Esophagus (tissue), 2 donors: ENCODE results near the gene GPRIN3. TPM values are rescaled to one million over a fixed set of nuclear protein-coding genes. Genes with fewer than 3 reads are reported as not detected.
"Not testable (repeated sequence)": the region's sequence is repeated elsewhere in the genome, so short reads cannot be mapped to it uniquely, and the experiment has no call there.

ENCODE experiments used
- H3K27ac ChIP-seq, 2 donors: one replicate each; pipeline ENCODE4 v1.5.1; 2013; ENCODE audit warnings: low read depth in 2 of 2, mild to moderate bottlenecking in 2 of 2, inconsistent platforms in 1 of 2, low read length in 1 of 2, moderate library complexity in 1 of 2
- H3K27me3 ChIP-seq, 2 donors: one replicate each; pipeline ENCODE4 v1.6.1; 2013; ENCODE audit warnings: low read length in 2 of 2, control low read depth in 1 of 2, mild to moderate bottlenecking in 1 of 2; ENCODE audit not compliant: insufficient read depth in 2 of 2, control insufficient read depth in 1 of 2
- H3K36me3 ChIP-seq, 2 donors: one replicate each; pipeline ENCODE4 v1.6.1; 2013; ENCODE audit warnings: low read length in 1 of 2; ENCODE audit not compliant: control insufficient read depth in 2 of 2, insufficient read depth in 2 of 2
- H3K4me1 ChIP-seq, 2 donors: one replicate each; pipeline ENCODE4 v1.6.1; 2013; ENCODE audit warnings: low read length in 1 of 2; ENCODE audit not compliant: control insufficient read depth in 2 of 2, insufficient read depth in 2 of 2
- H3K4me3 ChIP-seq, 2 donors: one replicate each; pipeline ENCODE4 v1.5.1; 2013; ENCODE audit warnings: low read length in 2 of 2, mild to moderate bottlenecking in 2 of 2, low read depth in 1 of 2, moderate library complexity in 1 of 2
- H3K9me3 ChIP-seq, 2 donors: one replicate each; pipeline ENCODE4 v1.6.1; 2013; ENCODE audit warnings: mild to moderate bottlenecking in 2 of 2, low read depth in 1 of 2, low read length in 1 of 2, moderate library complexity in 1 of 2; ENCODE audit not compliant: control insufficient read depth in 2 of 2, insufficient read depth in 1 of 2
- WGBS, 2 donors: extraction: QIAGEN DNeasy Blood & Tissue Kit; methylation state at CpG; one replicate each; pipeline ENCODE4 v1.1.7; 2013; 5-methylcytosine and 5-hydroxymethylcytosine counted together
- polyA plus RNA-seq, 2 donors: library from polyadenylated mRNA; stranded (reverse); fragments of 200-250 nt; gene quantifications; one replicate each; pipeline ENCODE4 v1.2.3, GENCODE V29; 2013
- donor health status: healthy with polysubstance abuse.
- donor health status: Bipolar disorder and iron deficiency.

GPRIN3 gene
- polyA plus RNA-seq, 2 donors = 0.20 to 0.24 TPM

- not testable (repeated sequence) for H3K36me3 ChIP-seq, H3K4me1 ChIP-seq, H3K4me3 ChIP-seq, H3K9me3 ChIP-seq, H3K27ac ChIP-seq, H3K27me3 ChIP-seq
- 83 to 86% methylated on average over 4 of the region's 4 CpGs for WGBS, 2 donors
These were observed 53.3 kb downstream of the GPRIN3 start for GRCh38 chr4:89254347-89254746.

GRCh38 chr4:89253935-89254334, 53.7 kb downstream of the GPRIN3 start:
- WGBS, 2 donors = 91 to 96% methylated on average over 1 of the region's 1 CpG
- H3K27ac ChIP-seq = no peak overlapping the region

GRCh38 chr4:89253311-89253710, 54.3 kb downstream of the GPRIN3 start:
- H3K36me3 ChIP-seq = no peaks in the 10 kb centered on the region
- H3K27ac ChIP-seq = no peak overlapping the region

More at GRCh38 chr4:89253935-89254334, 53.7 kb downstream of the GPRIN3 start:
- Histone ChIP-seq H3K36me3 (no peaks in the 10 kb centered on the region), H3K27me3 (no peaks in the 10 kb centered on the region), H3K4me3 (no peak overlapping the region), H3K9me3 (no peaks in the 10 kb centered on the region), H3K4me1 (no peaks in the 10 kb centered on the region)

GRCh38 chr4:89251396-89251795, 56.2 kb downstream of the GPRIN3 start:
- Histone ChIP-seq H3K9me3 (no peaks in the 10 kb centered on the region), H3K27me3 (no peaks in the 10 kb centered on the region), H3K27ac (no peak overlapping the region), H3K4me1 (no peaks in the 10 kb centered on the region), H3K4me3 (no peak overlapping the region), H3K36me3 (no peaks in the 10 kb centered on the region)

More at GRCh38 chr4:89253311-89253710, 54.3 kb downstream of the GPRIN3 start:
- WGBS, 2 donors = 68 to 90% methylated on average over 4 of the region's 4 CpGs
- Histone ChIP-seq H3K4me3 (no peak overlapping the region), H3K4me1 (no peaks in the 10 kb centered on the region), H3K27me3 (no peaks in the 10 kb centered on the region), H3K9me3 (no peaks in the 10 kb centered on the region)

- no peaks in the 10 kb centered on the region for H3K9me3 ChIP-seq
- H3K27me3 ChIP-seq = no peaks in the 10 kb centered on the region
- no peak overlapping the region for H3K27ac ChIP-seq
- H3K4me3 ChIP-seq = no peak overlapping the region
- WGBS, 2 donors = 84 to 93% methylated on average over 13 of the region's 13 CpGs
- no peaks in the 10 kb centered on the region for H3K36me3 ChIP-seq
- H3K4me1 ChIP-seq = no peaks in the 10 kb centered on the region
These were observed 57.8 kb downstream of the GPRIN3 start for GRCh38 chr4:89249716-89250361.

- Histone ChIP-seq H3K9me3 (no peaks in the 10 kb centered on the region), H3K4me1 (no peaks in the 10 kb centered on the region), H3K4me3 (no peak overlapping the region), H3K27me3 (no peaks in the 10 kb centered on the region), H3K27ac (no peak overlapping the region), H3K36me3 (no peaks in the 10 kb centered on the region)
- WGBS, 2 donors = 78 to 90% methylated on average over 2 of the region's 2 CpGs
These were observed 58.3 kb downstream of the GPRIN3 start for GRCh38 chr4:89249313-89249712.

GRCh38 chr4:89248879-89249281, 58.7 kb downstream of the GPRIN3 start:
- H3K27ac ChIP-seq = no peak overlapping the region
- H3K27me3 ChIP-seq = no peaks in the 10 kb centered on the region
- no peaks in the 10 kb centered on the region for H3K9me3 ChIP-seq
- 68 to 91% methylated on average over 11 of the region's 11 CpGs for WGBS, 2 donors
- no peaks in the 10 kb centered on the region for H3K4me1 ChIP-seq
- H3K4me3 ChIP-seq = no peak overlapping the region
- no peaks in the 10 kb centered on the region for H3K36me3 ChIP-seq

GRCh38 chr4:89247951-89248350, 59.6 kb downstream of the GPRIN3 start:
- Histone ChIP-seq H3K9me3 (no peaks in the 10 kb centered on the region), H3K27me3 (no peaks in the 10 kb centered on the region), H3K4me1 (no peaks in the 10 kb centered on the region), H3K36me3 (no peaks in the 10 kb centered on the region), H3K4me3 (no peak overlapping the region), H3K27ac (no peak overlapping the region)
- WGBS, 2 donors = 70 to 94% methylated on average over 13 of the region's 13 CpGs

GRCh38 chr4:89245459-89245858, 62.1 kb downstream of the GPRIN3 start:
- H3K27ac ChIP-seq = no peak overlapping the region
- H3K4me1 ChIP-seq = no peaks in the 10 kb centered on the region
- no peaks in the 10 kb centered on the region for H3K36me3 ChIP-seq
- H3K9me3 ChIP-seq = no peaks in the 10 kb centered on the region
- no peak overlapping the region for H3K4me3 ChIP-seq
- no peaks in the 10 kb centered on the region for H3K27me3 ChIP-seq
- 74 to 80% methylated on average over 2 of the region's 2 CpGs for WGBS, 2 donors

- Histone ChIP-seq H3K4me1 (no peaks in the 10 kb centered on the region), H3K27ac (no peak overlapping the region), H3K36me3 (no peaks in the 10 kb centered on the region), H3K9me3 (no peaks in the 10 kb centered on the region), H3K27me3 (no peaks in the 10 kb centered on the region), H3K4me3 (no peak overlapping the region)
These were observed 63.8 kb downstream of the GPRIN3 start for GRCh38 chr4:89243733-89244252.
